ENCODE data around the gene CYP26C1. TPM values are rescaled to one million over a fixed set of nuclear protein-coding genes. Genes with fewer than 3 reads are reported as not detected.

CYP26C1 gene
- total and polyA plus RNA-seq, 8 donors = 7.0 TPM; not detected in 7

GRCh38 chr10:93088466-93088865 lies 27.9 kb downstream of the CYP26C1 start:
- H3K36me3 ChIP-seq = no peaks in the 10 kb centered on the region
- H3K4me1 ChIP-seq = no peaks in the 10 kb centered on the region
- no peak for DNase-seq
- 75 to 81% (median 77%) methylated on average over 4 of the region's 4 CpGs for WGBS, 5 donors
- peaks cover 0 to 5% (median 0%) of the 10 kb centered on the region in 3 donors for H3K27me3 ChIP-seq
- TF ChIP-seq POLR2A (IDR thresholded peaks at IDR 0.05) = no peak
- no peak for TF ChIP-seq CTCF (IDR thresholded peaks at IDR 0.05)
- TF ChIP-seq EP300 (IDR thresholded peaks at IDR 0.05) = no peak
- H3K4me3 ChIP-seq = no peak overlapping the region
- H3K27ac ChIP-seq = no peak overlapping the region
- intact Hi-C loops (cut with DNase I; ENCODE audit: low total_unique reads) = no loop called here
- H3K9me3 ChIP-seq = no peaks in the 10 kb centered on the region

GRCh38 chr10:93090619-93091018 lies 30.0 kb downstream of the CYP26C1 start:
- Histone ChIP-seq H3K4me3 (no peak overlapping the region), H3K36me3 (no peaks in the 10 kb centered on the region), H3K9me3 (no peaks in the 10 kb centered on the region), H3K27ac (no peak overlapping the region), H3K27me3 (peaks cover 0 to 5% (median 0%) of the 10 kb centered on the region in 3 donors), H3K4me1 (no peaks in the 10 kb centered on the region)
- WGBS, 5 donors = 74 to 95% (median 88%) methylated on average over 2 of the region's 2 CpGs
- DNase-seq = no peak
- intact Hi-C loops (cut with DNase I; ENCODE audit: low total_unique reads) = no loop called here
- TF ChIP-seq EP300 (IDR thresholded peaks at IDR 0.05) (no peak), POLR2A (IDR thresholded peaks at IDR 0.05) (no peak), CTCF (IDR thresholded peaks at IDR 0.05) (no peak), POLR2AphosphoS5 (IDR thresholded peaks at IDR 0.05) (no peak)

- Histone ChIP-seq H3K27ac (no peak overlapping the region), H3K4me3 (no peak overlapping the region), H3K36me3 (no peaks in the 10 kb centered on the region), H3K9me3 (no peaks in the 10 kb centered on the region), H3K4me1 (no peaks in the 10 kb centered on the region), H3K27me3 (peaks cover 0 to 5% (median 0%) of the 10 kb centered on the region in 3 donors)
- intact Hi-C loops (cut with DNase I; ENCODE audit: low total_unique reads) = no loop called here
- DNase-seq = no peak
- WGBS, 5 donors = 95 to 99% (median 96%) methylated on average over 3 of the region's 3 CpGs
- TF ChIP-seq EP300 (IDR thresholded peaks at IDR 0.05) = no peak
- no peak for TF ChIP-seq POLR2AphosphoS5 (IDR thresholded peaks at IDR 0.05)
- TF ChIP-seq POLR2A (IDR thresholded peaks at IDR 0.05) = no peak
- TF ChIP-seq CTCF (IDR thresholded peaks at IDR 0.05) = no peak
Measured at GRCh38 chr10:93091960-93092359, 31.4 kb downstream of the CYP26C1 start.

GRCh38 chr10:93095225-93095624 lies 34.6 kb downstream of the CYP26C1 start:
- TF ChIP-seq POLR2A (IDR thresholded peaks at IDR 0.05) (no peak), CTCF (IDR thresholded peaks at IDR 0.05) (no peak), EP300 (IDR thresholded peaks at IDR 0.05) (no peak), POLR2AphosphoS5 (IDR thresholded peaks at IDR 0.05) (no peak)
- no peaks in the 10 kb centered on the region for H3K4me1 ChIP-seq
- intact Hi-C loops (cut with DNase I; ENCODE audit: low total_unique reads) = no loop called here
- no peaks in the 10 kb centered on the region for H3K9me3 ChIP-seq
- DNase-seq = no peak
- no peak overlapping the region for H3K27ac ChIP-seq
- no peaks in the 10 kb centered on the region for H3K36me3 ChIP-seq
- 40 to 77% (median 63%) methylated on average over 1 of the region's 1 CpG for WGBS, 5 donors
- peaks cover 0 to 5% (median 0%) of the 10 kb centered on the region in 3 donors for H3K27me3 ChIP-seq
- H3K4me3 ChIP-seq = no peak overlapping the region
